GM23338 (cell line): Measurements from ENCODE around the gene CD180. TPM values are rescaled to one million over a fixed set of nuclear protein-coding genes. Genes with fewer than 3 reads are reported as not detected.

Experiments used
- ATAC-seq: fragments of 200-7000 bp; cut with Tn5 transposase; 3 replicates; pipeline ENCODE4 v1.9.1; 2020
- DNase-seq: peaks from one replicate; pipeline ENCODE4 v3.0.0-alpha.2; 2015; ENCODE audit warnings: low spot score
- H2AFZ ChIP-seq: fragments of 200-600 bp; sonication (generic); 2 replicates; pipeline ENCODE4 v1.8.0; 2016; ENCODE audit warnings: antibody characterized with exemption, mild to moderate bottlenecking, moderate library complexity
- H3F3A ChIP-seq: fragments of 200-600 bp; sonication (generic); replicated peaks from 2 replicates; pipeline ENCODE4 v1.8.0; 2017; ENCODE audit warnings: antibody characterized with exemption, mixed run types, low read depth
- H3K27ac ChIP-seq: fragments of 200-600 bp; sonication (generic); 2 replicates; pipeline ENCODE4 v1.6.1; 2016; ENCODE audit warnings: low read depth
- H3K27me3 ChIP-seq: fragments of 200-600 bp; sonication (generic); 2 replicates; pipeline ENCODE4 v1.8.0; 2016; ENCODE audit warnings: mild to moderate bottlenecking, mixed run types, moderate library complexity; ENCODE audit not compliant: insufficient read depth
- H3K36me3 ChIP-seq: fragments of 200-600 bp; sonication (generic); 2 replicates; pipeline ENCODE4 v1.8.0; 2016; ENCODE audit warnings: mild to moderate bottlenecking; ENCODE audit not compliant: insufficient read depth
- H3K4me1 ChIP-seq: fragments of 200-600 bp; sonication (generic); 2 replicates; pipeline ENCODE4 v1.8.0; 2016; ENCODE audit warnings: mild to moderate bottlenecking, moderate library complexity; ENCODE audit not compliant: insufficient read depth
- H3K4me2 ChIP-seq: fragments of 200-600 bp; sonication (generic); 2 replicates; pipeline ENCODE4 v1.7.1; 2017; ENCODE audit warnings: mixed run types
- H3K4me3 ChIP-seq: fragments of 200-600 bp; sonication (generic); 2 replicates; pipeline ENCODE4 v1.6.1; 2016; ENCODE audit warnings: mixed run types
- H3K79me2 ChIP-seq: fragments of 200-600 bp; sonication (generic); replicated peaks from 2 replicates; pipeline ENCODE4 v1.8.0; 2017; ENCODE audit warnings: mild to moderate bottlenecking; ENCODE audit not compliant: insufficient read depth
- H3K9me2 ChIP-seq: fragments of 200-600 bp; sonication (generic); 2 replicates; pipeline ENCODE4 v1.8.0; 2017; ENCODE audit not compliant: insufficient read depth
- H4K20me1 ChIP-seq: fragments of 200-600 bp; sonication (generic); replicated peaks from 2 replicates; pipeline ENCODE4 v1.8.0; 2017; ENCODE audit warnings: mild to moderate bottlenecking; ENCODE audit not compliant: insufficient read depth
- H3K27ac Mint-ChIP-seq: 2 replicates; pipeline ENCODE4 v1.8.0; 2020; ENCODE audit warnings: inconsistent platforms, mild to moderate bottlenecking, moderate library complexity, mixed read lengths
- H3K27me3 Mint-ChIP-seq: 3 replicates; pipeline ENCODE4 v1.8.0; 2022; ENCODE audit warnings: low read depth, mild to moderate bottlenecking, moderate library complexity, mixed read lengths, inconsistent platforms; ENCODE audit not compliant: insufficient read depth, poor library complexity
- H3K36me3 Mint-ChIP-seq: 3 replicates; pipeline ENCODE4 v1.8.0; 2021; ENCODE audit warnings: low read depth, mild to moderate bottlenecking, inconsistent platforms, moderate library complexity, mixed read lengths
- H3K4me1 Mint-ChIP-seq: 3 replicates; pipeline ENCODE4 v1.8.0; 2020; ENCODE audit warnings: mild to moderate bottlenecking, inconsistent platforms, mixed read lengths
- H3K4me3 Mint-ChIP-seq: 3 replicates; pipeline ENCODE4 v1.8.0; 2021; ENCODE audit warnings: moderate library complexity, mild to moderate bottlenecking, inconsistent platforms, mixed read lengths
- H3K9me3 Mint-ChIP-seq: 3 replicates; pipeline ENCODE4 v1.8.0; 2020; ENCODE audit warnings: moderate library complexity, mild to moderate bottlenecking, inconsistent platforms, mixed read lengths
- CREB1 ChIP-seq: fragments of 250-450 bp; sonication (Bioruptor Pico); IDR thresholded peaks from 2 replicates; pipeline ENCODE4 v1.5.0; 2020; ENCODE audit warnings: low read depth, mild to moderate bottlenecking, moderate library complexity
- EZH2 ChIP-seq: fragments of 200-600 bp; sonication (generic); IDR thresholded peaks from one replicate; pipeline ENCODE4 v1.8.0; 2017; ENCODE audit warnings: antibody characterized with exemption, mild to moderate bottlenecking, low read depth; ENCODE audit not compliant: unreplicated experiment
- EZH2phosphoT487 ChIP-seq: fragments of 200-600 bp; sonication (generic); IDR thresholded peaks from one replicate; pipeline ENCODE4 v1.8.1; 2018; ENCODE audit warnings: antibody characterized with exemption; ENCODE audit not compliant: unreplicated experiment
- NANOG ChIP-seq: IDR thresholded peaks from 2 replicates; pipeline ENCODE4 v1.6.1; 2016; ENCODE audit warnings: antibody characterized with exemption, borderline replicate concordance
- STAT1 ChIP-seq: IDR thresholded peaks from one replicate; pipeline ENCODE4 v1.6.1; 2016; ENCODE audit warnings: antibody characterized with exemption; ENCODE audit not compliant: unreplicated experiment
- ZNF331 ChIP-seq: fragments of 250-450 bp; sonication (Bioruptor Pico); IDR thresholded peaks from 2 replicates; pipeline ENCODE4 v1.5.0; 2020; ENCODE audit warnings: low read depth, mild to moderate bottlenecking, moderate library complexity
- polyA plus RNA-seq: library from polyadenylated mRNA; unstranded; fragments of >200 nt; fragmentation: Nextera tagmentation; extraction: Ambion mirVana; gene quantifications from 2 replicates; pipeline ENCODE4 v1.2.1, GENCODE V29; 2016
- total RNA-seq: library from RNA; depleted of rRNA; stranded (reverse); fragments of >200 nt; shearing (Covaris generic); gene quantifications from 2 replicates; pipeline ENCODE4 v1.2.3, GENCODE V29; 2014
- TF ChIP-seq, protein P1 (sequence below), 2 experiments: fragments of 200-600 bp in 1 of 2; sonication (generic) in 1 of 2; conservative IDR thresholded peaks; 2 replicates each; pipeline versions ENCODE4 v1.5.1 to v1.6.1; 2016 to 2017; ENCODE audit warnings: antibody characterized with exemption in 2 of 2, low read depth in 2 of 2, mild to moderate bottlenecking in 2 of 2, moderate library complexity in 1 of 2
- TF ChIP-seq, protein P2 (sequence below): fragments of 250-450 bp; sonication (Bioruptor Pico); IDR thresholded peaks from 2 replicates; pipeline ENCODE4 v1.5.0; 2020; ENCODE audit warnings: mild to moderate bottlenecking, moderate library complexity
- TF ChIP-seq, protein P3 (sequence below): IDR thresholded peaks from one replicate; pipeline ENCODE4 v1.6.1; 2018; ENCODE audit warnings: antibody characterized with exemption; ENCODE audit not compliant: unreplicated experiment

CD180 gene
- total and polyA plus RNA-seq, 2 experiments from 2014 or later = not detected

DNA sequence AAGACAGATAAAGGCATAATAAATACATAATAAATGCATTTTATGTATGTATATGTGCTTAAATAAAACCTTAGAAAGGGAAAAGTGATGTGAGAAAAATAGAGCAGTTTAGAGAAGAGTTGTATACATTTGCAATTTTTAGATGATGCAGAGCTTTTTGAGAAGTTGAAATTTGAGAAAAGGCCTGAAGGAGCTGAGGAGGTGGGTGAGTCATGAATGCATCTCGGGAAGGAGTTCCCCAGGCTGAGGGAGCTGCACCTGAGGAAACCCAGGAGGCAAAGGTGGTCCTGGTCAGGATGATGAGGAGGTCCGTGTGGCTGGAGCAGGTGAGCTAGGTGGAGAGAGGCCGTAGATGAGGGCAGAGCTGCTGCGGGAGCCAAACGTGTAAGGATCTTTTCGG lies 17.4 kb upstream of the CD180 start (continued):
- TF ChIP-seq, protein P1, sequence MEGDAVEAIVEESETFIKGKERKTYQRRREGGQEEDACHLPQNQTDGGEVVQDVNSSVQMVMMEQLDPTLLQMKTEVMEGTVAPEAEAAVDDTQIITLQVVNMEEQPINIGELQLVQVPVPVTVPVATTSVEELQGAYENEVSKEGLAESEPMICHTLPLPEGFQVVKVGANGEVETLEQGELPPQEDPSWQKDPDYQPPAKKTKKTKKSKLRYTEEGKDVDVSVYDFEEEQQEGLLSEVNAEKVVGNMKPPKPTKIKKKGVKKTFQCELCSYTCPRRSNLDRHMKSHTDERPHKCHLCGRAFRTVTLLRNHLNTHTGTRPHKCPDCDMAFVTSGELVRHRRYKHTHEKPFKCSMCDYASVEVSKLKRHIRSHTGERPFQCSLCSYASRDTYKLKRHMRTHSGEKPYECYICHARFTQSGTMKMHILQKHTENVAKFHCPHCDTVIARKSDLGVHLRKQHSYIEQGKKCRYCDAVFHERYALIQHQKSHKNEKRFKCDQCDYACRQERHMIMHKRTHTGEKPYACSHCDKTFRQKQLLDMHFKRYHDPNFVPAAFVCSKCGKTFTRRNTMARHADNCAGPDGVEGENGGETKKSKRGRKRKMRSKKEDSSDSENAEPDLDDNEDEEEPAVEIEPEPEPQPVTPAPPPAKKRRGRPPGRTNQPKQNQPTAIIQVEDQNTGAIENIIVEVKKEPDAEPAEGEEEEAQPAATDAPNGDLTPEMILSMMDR (conservative IDR thresholded peaks at IDR 0.05; ENCODE audit: low read depth in 2 of 2) = no peak
- TF ChIP-seq ZNF331 = no peak
- no peak for TF ChIP-seq STAT1
- TF ChIP-seq, protein P2, sequence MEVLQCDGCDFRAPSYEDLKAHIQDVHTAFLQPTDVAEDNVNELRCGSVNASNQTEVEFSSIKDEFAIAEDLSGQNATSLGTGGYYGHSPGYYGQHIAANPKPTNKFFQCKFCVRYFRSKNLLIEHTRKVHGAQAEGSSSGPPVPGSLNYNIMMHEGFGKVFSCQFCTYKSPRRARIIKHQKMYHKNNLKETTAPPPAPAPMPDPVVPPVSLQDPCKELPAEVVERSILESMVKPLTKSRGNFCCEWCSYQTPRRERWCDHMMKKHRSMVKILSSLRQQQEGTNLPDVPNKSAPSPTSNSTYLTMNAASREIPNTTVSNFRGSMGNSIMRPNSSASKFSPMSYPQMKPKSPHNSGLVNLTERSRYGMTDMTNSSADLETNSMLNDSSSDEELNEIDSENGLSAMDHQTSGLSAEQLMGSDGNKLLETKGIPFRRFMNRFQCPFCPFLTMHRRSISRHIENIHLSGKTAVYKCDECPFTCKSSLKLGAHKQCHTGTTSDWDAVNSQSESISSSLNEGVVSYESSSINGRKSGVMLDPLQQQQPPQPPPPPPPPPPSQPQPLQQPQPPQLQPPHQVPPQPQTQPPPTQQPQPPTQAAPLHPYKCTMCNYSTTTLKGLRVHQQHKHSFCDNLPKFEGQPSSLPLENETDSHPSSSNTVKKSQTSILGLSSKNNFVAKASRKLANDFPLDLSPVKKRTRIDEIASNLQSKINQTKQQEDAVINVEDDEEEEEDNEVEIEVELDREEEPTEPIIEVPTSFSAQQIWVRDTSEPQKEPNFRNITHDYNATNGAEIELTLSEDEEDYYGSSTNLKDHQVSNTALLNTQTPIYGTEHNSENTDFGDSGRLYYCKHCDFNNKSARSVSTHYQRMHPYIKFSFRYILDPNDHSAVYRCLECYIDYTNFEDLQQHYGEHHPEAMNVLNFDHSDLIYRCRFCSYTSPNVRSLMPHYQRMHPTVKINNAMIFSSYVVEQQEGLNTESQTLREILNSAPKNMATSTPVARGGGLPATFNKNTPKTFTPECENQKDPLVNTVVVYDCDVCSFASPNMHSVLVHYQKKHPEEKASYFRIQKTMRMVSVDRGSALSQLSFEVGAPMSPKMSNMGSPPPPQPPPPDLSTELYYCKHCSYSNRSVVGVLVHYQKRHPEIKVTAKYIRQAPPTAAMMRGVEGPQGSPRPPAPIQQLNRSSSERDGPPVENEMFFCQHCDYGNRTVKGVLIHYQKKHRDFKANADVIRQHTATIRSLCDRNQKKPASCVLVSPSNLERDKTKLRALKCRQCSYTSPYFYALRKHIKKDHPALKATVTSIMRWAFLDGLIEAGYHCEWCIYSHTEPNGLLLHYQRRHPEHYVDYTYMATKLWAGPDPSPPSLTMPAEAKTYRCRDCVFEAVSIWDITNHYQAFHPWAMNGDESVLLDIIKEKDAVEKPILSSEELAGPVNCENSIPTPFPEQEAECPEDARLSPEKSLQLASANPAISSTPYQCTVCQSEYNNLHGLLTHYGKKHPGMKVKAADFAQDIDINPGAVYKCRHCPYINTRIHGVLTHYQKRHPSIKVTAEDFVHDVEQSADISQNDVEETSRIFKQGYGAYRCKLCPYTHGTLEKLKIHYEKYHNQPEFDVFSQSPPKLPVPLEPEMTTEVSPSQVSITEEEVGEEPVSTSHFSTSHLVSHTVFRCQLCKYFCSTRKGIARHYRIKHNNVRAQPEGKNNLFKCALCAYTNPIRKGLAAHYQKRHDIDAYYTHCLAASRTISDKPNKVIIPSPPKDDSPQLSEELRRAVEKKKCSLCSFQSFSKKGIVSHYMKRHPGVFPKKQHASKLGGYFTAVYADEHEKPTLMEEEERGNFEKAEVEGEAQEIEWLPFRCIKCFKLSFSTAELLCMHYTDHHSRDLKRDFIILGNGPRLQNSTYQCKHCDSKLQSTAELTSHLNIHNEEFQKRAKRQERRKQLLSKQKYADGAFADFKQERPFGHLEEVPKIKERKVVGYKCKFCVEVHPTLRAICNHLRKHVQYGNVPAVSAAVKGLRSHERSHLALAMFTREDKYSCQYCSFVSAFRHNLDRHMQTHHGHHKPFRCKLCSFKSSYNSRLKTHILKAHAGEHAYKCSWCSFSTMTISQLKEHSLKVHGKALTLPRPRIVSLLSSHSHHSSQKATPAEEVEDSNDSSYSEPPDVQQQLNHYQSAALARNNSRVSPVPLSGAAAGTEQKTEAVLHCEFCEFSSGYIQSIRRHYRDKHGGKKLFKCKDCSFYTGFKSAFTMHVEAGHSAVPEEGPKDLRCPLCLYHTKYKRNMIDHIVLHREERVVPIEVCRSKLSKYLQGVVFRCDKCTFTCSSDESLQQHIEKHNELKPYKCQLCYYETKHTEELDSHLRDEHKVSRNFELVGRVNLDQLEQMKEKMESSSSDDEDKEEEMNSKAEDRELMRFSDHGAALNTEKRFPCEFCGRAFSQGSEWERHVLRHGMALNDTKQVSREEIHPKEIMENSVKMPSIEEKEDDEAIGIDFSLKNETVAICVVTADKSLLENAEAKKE (CRISPR knock-in tag) = no peak
- no peak for TF ChIP-seq CREB1

DNA sequence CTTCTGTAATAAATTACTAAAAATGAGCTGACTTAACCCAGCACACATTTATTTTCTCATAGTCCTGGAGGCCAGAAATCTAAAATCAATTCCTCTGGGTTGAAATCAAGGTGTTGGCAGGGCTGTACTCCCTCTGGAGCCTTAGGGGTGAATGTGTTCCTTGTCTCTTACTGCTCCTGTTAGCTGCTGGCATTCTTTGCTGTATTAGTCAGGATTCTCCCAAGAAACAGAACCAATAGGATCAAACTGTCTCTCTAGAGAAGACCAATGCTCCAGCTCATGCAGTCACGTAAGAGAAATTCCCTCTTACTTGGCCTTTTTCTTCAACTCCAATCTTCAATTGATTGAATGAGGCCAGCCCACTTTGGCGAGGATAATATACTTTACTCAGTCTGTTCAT lies 15.3 kb upstream of the CD180 start:
- Mint-ChIP-seq H3K27ac (no peak overlapping the region), H3K27me3 (no peaks in the 10 kb centered on the region), H3K36me3 (no peaks in the 10 kb centered on the region; the same call in 2 of the 3 replicates), H3K9me3 (no peaks in the 10 kb centered on the region), H3K4me1 (no peaks in the 10 kb centered on the region; the same call in 2 of the 3 replicates), H3K4me3 (no peak overlapping the region)
- Histone ChIP-seq H3K79me2 (no peaks in the 10 kb centered on the region), H3K36me3 (no peaks in the 10 kb centered on the region), H3K4me1 (no peaks in the 10 kb centered on the region), H3K4me2 (no peak overlapping the region), H3K9me2 (no peaks in the 10 kb centered on the region), H3K4me3 (no peak overlapping the region), H3K27me3 (no peaks in the 10 kb centered on the region), H3F3A (no peaks in the 10 kb centered on the region), H3K27ac (no peak overlapping the region), H2AFZ (0 out of 2 replicates have a peak overlapping the region, but pooled peaks have one; percentile 1), H4K20me1 (no peaks in the 10 kb centered on the region)
- DNase-seq = no peak
- ATAC-seq = no peak
- TF ChIP-seq, protein P3, sequence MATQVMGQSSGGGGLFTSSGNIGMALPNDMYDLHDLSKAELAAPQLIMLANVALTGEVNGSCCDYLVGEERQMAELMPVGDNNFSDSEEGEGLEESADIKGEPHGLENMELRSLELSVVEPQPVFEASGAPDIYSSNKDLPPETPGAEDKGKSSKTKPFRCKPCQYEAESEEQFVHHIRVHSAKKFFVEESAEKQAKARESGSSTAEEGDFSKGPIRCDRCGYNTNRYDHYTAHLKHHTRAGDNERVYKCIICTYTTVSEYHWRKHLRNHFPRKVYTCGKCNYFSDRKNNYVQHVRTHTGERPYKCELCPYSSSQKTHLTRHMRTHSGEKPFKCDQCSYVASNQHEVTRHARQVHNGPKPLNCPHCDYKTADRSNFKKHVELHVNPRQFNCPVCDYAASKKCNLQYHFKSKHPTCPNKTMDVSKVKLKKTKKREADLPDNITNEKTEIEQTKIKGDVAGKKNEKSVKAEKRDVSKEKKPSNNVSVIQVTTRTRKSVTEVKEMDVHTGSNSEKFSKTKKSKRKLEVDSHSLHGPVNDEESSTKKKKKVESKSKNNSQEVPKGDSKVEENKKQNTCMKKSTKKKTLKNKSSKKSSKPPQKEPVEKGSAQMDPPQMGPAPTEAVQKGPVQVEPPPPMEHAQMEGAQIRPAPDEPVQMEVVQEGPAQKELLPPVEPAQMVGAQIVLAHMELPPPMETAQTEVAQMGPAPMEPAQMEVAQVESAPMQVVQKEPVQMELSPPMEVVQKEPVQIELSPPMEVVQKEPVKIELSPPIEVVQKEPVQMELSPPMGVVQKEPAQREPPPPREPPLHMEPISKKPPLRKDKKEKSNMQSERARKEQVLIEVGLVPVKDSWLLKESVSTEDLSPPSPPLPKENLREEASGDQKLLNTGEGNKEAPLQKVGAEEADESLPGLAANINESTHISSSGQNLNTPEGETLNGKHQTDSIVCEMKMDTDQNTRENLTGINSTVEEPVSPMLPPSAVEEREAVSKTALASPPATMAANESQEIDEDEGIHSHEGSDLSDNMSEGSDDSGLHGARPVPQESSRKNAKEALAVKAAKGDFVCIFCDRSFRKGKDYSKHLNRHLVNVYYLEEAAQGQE = no peak
- TF ChIP-seq NANOG (no peak), EZH2 (no peak), EZH2phosphoT487 (no peak), ZNF331 (no peak)
- TF ChIP-seq, protein P1 (conservative IDR thresholded peaks at IDR 0.05; ENCODE audit: low read depth in 2 of 2) = no peak
